T1000 (cell line): ENCODE measurements around the gene KAZN.

Source experiments
- DNase-seq: peaks from one replicate; lab custom pipeline; 2025; ENCODE audit warnings: mixed read lengths; lab: John Stamatoyannopoulos, UW

The KAZN gene

DNA sequence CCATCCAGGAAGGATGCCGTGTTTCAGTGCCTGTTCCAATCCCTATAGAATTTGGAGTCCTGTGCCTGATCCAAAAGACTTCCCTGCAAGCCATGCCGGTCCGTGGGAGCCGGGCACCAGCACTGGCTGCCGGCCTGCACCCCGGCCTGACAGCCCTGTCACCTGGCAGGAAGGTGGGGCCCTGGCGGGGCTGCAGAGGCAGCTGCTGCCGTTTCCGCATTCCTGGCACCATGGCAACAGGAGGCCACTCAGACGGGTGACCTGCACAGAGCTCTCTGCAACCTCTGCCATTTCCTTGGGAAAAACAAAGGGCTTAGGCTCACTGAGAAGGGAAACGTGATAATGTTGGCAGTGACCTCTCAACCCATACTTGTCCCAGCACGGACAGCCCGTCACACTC lies 491.9 kb downstream of the KAZN start:
- no peak for DNase-seq

DNA sequence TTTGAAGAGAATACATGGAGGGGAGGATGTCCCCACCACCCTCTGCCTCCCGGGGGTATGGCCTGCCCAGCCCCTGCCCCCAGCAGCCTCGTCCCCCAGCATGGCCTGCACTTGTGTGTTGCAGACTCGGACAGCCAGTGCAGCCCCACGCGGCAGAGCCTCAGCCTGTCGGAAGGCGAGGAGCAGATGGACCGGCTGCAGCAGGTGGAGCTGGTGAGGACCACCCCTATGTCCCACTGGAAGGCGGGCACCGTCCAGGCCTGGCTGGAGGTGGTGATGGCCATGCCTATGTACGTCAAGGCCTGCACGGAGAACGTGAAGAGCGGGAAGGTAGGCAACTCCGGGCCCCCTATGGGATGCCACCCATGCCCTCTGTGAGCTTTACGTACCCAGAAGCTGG lies 495.6 kb downstream of the KAZN start:
- no peak for DNase-seq

DNA sequence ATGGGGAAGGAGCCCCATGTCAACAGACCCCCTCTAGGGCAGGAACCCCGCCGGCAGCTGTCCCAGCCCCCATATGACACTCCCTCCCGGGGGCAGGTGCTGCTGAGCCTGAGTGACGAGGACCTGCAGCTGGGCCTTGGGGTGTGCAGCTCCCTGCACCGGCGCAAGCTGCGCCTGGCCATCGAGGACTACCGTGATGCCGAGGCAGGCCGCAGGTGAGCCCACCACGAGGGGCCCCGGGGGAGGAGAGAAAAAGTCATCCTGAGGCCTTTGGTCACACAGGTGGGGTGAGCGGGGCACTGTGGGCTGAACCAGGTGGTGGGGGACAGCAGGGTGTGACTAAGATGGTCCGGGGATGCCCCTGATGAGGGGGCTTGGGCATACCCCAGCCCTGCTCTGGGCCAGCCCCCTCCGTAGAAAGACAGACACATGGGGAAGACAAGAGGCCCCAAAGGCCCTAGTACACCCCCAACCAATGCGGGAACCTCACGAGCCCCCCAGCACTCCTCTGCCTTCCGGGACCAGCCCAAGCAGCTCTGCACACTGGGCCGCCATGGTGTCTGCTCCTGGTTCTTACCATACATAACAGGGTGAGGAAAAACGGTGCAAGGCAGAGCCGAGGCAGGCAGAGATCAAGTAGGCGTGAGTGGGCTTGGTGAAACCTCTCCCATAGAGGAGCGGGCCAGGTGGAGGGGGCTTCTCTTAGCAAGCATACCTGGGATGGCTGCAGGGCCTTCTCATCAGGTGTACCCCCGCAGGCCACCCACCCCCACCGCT lies 496.4 kb downstream of the KAZN start:
- no peak for DNase-seq

DNA sequence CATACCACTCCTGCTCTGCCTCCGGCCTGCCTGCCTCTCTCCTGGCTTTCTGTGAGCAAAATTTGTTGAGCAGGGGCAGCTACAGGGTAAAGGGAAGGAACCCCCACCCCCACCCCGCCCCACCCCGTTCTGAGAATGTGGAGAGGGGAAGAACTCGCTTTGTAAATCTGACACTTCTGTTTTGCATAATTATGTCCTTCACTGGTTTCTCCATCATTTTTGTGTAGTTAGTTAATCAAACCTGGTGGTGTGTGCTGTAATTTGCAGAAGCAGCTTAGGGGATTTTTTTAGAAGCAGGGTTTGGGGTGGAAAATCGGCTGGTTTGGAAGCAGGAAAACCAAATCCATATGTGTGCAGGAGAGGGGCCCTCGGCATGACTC lies 497.0 kb downstream of the KAZN start:
- DNase-seq = no peak

DNA sequence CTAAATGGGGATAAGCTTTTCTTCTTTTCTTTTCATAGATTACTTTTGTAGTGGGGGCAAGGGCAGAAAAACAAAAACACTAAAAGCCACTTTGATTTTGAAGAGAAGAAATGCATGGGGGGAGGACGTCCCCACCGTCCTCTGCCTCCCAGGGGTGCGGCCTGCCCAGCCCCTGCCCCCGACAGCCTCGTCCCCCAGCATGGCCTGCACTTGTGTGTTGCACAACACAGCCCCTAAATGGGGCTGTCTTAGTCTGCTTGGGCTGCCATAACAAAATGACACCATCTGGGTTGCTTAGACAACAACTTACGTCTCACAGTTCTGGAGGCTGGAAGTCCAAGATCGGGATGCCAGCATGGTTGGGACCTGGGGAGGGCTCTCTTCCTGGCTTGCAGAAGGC lies 497.8 kb downstream of the KAZN start:
- DNase-seq = no peak

DNA sequence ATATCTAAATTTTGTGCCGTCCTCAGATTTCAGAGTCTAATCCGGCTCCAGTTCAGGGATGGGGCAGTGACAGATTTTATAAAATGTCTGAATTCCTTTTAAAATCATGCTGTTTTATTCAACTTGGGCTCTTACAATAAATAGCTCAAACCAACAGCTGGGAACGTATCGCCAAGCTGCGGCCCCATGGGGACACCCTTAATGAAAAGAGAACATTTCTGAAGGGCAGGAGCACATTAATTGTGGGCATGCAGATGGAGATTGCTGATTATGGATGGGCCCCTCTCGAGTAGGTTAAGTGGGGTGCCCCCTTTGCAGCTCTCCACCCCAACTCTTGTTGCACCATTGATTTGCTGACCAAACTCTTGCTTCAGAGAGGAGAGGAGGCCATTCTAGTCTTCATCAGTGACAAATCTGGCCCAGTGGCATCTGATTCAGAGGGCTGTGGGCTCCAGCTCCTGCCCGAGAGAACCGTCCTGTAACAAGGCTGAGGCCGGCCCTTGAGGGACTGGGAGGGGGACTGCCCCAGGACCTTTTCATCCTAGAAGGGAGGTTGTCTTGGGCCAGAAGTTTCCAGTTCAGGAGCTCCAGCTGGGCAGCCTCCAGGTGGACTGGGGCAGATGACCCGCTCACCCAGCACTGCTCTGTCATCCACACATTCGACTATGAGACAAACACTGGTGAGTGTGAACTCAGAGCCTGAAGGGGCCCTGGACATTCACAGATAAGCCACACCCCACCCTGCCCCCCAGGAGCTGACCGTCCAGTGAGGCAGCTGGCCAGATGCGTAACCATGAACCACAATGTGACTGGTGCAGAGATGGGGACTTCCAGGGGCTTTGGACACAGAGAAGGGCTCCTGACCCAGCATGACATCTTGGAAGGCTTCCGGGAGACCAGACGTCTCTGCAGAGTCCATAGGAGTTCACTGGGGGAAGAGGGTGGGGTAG lies 500.0 kb downstream of the KAZN start:
- no peak for DNase-seq

DNA sequence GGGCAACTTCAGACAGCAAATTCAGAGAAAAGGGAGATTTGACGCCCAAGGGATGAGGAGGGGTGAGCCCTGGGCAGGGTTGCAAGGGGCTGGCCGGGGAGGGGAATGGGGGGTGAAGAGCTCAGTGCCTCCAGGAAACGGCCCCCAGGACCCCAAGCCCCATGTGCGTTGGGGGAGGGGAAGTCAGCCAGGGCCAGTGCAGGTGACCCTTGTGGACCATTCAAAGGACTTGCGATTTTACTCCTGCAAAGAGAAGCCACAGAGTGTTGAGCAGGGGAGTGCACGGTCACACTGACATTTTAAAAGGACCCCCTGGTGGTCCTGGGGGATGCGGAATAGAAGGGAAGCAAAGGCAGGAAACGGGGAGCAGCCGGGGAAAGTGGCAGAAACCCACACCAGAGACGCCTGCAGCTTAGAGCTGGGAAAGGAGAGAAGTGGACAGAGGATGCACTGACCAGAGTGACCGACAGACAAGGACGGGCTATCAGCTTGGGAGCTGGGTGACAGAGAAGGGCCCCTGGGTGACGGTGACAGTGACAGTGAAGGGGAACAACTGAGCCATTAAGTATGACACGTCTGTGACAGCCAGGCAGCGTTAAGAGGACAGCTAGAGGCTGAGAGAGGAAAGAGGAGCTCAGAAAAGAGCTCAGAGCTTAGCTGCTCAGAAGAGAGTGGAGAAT lies 501.1 kb downstream of the KAZN start:
- no peak for DNase-seq

DNA sequence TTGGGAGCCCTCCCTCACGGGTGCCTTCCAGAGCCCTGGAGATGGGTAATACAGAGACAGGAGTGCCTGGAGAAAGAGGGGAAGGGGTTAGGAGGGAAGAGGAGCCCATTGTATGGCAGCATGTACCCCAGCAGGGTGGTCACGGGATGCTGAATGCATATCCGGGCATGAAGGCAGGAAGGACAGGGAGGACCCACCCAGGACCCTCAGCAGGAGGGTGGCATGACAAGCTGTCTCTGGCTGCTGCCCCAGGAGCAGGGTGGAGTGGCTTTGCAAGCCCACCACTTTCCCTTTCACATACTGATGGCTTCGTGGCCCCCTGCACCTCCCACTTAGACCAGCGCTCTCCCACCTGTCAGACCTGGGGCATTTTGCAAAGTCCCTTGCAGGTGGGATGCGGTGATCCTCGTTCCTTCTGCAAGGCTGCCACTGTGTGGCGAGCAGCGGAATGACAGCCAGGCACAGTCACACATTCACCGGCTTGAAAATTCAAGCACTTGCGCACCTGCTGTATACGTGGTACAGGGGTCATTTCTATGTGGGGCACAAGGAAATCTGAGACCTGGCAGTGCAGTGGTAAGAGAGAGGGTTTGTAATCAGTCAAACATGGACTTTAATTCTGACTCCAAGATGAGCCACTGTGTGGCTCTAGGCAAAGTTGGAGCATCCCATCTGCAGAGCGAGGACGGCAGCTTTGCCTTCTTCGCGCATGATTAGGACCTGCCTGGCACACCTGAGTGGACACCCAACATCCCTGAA lies 501.8 kb downstream of the KAZN start:
- no peak for DNase-seq

DNA sequence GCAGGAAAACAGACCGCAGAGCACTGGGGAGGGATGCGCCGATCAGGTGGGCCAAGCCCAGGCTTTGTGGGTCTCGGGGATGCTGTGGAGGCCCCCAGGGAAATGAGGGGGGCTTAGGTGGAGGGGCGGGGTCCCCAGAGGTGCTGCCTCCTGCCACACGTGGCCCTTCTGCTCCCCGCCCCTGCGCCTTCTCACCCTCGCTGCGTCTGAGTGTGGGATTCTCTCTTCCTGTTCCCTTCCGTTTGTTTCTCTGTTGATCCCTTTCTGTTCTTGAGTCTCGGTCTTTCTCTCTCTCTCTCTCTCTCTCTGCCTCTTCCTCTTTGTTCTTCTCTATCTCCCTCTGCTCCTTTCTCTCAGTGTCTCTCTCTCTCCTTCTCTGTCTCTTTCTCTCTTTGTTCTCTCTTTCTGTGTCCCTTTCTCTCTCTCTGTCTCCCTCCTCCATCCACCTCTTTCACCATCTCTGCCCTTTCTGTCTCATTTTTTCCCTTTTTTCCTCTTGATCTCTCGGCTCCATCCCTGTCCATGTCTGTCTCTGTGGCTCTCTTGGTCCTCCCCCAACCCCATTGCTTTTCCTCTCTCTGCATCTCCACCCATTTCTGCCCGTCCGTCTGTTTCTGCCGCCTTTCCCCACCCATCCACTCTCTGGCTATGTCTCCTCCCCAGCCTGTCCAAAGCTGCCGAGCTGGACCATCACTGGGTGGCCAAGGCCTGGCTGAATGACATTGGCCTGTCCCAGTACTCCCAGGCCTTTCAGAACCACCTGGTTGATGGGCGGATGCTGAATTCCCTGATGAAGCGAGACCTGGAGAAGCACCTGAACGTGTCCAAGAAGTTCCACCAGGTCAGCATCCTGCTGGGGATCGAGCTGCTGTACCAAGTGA lies 502.6 kb downstream of the KAZN start:
- no peak for DNase-seq

DNA sequence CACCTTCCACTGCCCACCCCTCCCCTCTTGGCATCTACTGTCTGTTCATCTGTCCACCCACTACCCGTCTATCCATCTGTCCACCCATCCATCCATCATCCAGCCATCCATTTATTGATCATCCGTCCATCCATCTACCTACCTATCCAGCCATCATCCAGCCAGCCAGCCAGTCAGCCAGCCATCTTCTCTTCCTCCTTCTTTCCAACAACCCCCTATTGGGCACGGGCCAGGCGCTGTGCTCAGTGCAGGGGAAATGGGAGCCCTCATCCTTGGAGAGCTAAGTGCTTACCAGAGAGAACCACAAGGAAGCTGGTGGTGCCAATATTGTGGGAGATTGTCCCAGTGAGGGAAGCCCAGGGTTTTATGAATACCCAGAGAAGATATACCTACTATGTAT lies 503.3 kb downstream of the KAZN start:
- no peak for DNase-seq

DNA sequence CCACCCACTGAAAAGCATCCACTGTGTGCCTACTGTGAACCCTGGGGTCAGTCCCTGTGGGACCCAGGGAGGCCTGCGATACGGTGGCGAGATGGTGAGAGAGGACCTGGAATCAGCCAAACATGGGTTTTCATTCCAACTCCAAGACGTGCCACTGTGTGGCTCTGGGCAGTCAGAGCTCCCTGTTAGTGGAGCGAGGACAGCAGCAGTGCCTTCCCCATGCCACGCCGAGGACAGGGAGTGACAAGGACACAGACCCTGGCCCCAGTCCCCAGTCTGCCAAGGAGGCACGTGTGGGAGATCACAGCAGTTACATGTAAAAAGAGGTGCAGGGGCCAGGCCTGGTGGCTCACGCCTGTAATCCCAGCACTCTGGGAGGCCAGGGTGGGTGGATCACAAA lies 504.2 kb downstream of the KAZN start:
- DNase-seq = no peak

DNA sequence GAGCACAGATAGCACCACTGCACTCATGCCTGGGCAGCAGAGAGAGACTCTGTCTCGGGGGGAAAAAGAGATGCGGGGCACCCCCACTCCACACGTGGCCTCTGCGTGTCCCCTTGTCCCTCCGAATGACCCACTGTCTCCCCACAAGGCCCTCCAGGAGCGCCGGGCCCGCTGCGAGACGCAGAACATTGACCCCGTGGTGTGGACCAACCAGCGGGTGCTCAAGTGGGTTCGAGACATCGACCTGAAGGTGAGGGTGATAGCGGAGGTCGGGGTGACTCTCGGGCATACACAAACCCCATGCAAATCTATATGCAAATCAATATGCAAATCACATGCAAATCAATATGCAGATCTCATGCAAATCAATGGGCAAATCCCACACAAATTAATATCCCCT lies 504.7 kb downstream of the KAZN start:
- DNase-seq = no peak

DNA sequence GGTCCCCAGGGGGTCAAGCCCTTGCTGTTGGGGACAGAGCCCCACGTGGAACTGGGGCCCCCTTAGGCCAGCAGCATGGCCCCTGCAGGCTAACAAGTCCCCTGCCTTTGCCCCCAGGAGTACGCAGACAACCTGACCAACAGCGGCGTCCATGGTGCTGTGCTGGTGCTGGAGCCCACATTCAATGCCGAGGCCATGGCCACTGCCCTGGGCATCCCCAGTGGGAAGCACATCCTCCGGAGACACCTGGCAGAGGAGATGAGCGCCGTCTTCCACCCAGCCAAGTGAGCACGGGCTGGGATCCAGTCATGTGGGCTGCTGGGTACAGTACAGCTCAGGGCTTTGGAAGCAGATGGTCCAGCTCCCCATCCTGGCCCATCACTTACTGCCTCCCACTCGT lies 505.4 kb downstream of the KAZN start:
- no peak for DNase-seq

DNA sequence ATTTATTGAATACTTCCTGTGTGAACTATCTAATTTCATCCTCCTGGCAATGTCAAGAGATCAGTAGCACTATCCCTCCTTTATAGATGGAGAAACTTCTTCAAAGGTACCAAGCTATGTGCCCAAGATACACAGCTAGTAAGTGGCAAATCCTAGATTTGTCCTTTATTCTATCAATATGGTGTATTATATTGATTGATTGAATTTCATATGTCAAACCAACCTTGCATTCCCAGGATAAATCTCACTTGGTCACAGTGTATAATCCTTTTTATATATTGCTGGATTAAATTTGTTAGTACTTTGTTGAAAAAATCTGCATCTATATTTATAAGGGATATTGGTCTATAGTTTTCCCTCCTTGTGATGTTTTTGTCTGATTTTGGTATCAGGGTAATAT lies 506.3 kb downstream of the KAZN start:
- no peak for DNase-seq

DNA sequence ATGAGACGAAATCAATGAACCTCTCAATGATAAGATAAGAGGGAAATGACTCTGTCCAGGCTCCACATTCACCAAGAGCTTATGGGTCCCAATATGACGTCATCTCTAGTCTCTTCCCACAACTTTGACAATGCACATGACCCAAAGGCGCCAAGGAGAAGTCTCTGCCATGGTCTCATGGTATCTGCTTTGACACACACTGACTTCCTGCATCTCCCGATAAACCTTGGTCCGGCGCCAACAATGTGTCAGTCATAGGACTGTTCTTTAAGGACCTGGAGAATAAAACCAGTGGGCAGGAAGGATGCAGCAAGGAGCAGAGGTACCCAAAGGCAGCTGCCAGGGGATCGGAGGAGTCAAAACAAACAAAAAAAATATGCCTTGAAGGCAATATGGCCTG lies 508.1 kb downstream of the KAZN start:
- DNase-seq = no peak

DNA sequence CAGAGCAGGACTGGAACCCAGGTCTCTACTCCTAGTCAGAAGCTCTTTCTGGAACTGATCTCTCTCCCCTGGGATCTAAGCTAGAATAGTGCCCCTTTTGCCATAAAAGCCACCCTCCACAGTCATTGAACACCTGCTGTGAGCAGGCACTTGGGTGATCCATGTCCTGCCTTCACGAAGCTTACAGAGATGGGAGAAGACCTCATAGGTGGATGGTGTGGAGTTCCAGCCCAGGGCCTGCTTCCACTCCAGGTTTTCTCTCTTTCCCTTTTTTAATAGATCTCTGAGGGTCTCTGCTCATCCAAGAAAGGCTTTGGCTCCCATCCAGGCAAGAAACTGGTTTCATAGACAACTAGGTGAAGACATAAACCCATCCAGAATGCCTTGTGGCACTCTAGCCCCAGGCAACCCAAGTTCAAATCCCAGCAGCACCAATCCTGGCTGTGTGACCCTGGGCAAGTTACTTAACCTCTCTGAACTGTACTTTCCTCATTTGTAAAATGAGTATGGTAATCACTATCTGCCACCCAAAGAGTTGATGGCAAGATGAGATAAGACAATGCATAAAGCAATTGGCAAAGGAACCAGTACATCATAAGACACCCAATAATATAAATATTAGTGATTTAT lies 508.7 kb downstream of the KAZN start:
- DNase-seq = no peak

DNA sequence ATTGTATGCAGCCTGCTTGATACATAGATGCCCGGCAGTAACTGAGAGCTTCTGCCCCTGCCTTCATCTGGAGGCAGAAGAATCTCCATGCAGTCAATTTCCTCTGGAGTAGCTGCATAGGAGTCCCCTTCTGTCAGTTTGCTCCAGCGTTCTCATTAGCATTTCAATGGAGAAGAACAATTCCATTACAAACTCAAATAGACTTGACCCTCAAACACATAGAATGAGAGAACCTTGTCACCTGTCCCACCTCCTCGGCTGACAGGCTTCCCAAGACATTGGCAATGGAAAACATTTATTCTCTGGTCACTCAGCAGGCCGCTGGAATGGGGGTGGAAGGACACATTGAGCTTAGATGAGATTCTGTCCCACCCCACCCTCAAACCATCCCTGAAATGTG lies 509.4 kb downstream of the KAZN start:
- no peak for DNase-seq

DNA sequence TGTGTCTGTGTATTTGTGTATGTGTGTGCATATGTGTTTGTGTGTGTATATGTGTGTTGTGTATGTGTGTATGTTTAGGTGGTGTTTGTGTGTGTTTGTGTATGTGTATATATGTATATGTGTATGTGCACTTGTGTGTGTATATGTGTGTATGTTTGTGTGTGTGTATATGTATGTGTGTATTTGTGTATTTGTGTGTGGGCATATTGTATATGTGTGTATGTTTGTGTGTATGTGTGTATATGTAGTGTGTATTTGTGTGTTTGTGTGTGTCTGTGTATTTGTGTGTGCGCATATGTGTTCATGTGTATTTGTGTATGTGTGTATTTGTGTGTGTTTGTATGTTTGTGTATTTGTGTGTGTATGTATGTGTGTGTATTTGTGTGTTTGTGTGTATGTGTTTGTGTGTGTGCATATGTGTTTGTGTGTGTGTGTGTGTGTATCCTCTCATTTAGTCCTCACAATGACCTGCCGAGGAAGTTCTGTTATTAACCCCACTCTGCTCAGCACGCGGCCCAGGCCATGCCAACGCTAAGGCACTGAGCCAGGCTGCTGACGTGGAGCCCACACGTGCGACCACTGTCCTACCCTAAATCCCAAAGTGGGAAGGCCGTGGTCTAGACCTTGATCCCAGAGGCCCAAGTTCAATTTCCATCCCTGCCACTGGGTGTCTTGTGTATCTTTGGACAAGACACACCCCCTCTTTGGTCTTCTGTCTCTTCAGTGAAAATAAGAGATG lies 511.8 kb downstream of the KAZN start:
- no peak for DNase-seq

DNA sequence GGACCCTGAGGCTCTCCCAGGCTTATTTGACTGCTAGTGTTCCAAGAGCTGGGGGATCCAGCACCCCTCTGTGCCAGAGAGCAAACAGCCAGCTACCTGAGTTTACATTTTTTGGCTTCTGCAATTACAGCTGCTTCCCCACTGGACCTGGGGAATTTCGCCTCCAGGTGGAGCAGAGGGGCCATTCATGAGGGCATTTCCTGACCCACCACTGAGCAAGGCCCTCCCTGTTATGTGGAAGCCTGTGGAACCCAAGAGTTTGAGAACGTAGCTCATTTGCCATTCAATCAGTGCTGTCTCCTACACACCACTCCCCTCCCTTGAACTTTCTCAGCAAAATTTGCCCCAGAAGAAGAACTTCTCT lies 512.4 kb downstream of the KAZN start:
- DNase-seq = no peak

DNA sequence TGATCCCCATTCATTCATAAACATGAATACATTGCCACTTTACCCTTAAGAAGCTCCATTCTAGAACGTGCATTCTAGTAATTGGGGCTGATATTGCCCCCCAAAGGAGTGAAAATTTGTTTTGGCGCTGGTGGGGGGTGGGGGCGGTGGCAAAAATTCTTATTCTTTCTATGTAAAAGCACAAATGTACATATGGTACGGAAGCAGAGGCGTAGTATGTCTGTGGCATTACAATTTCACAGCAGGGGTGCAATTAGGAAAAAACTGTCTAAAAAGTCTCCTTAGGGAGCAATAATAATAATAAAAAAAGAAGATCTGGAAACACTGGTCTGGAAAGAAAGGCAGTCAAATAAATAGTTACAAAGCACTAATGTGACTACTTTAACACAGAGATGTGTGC lies 514.7 kb downstream of the KAZN start:
- DNase-seq = no peak
